GM18508 (cell line): ENCODE measurements around the gene UROC1.

Source experiments
- ATAC-seq: cut with Tn5 transposase; IDR thresholded peaks from one replicate; pipeline ENCODE4 v1.9.1; 2021; ENCODE audit warnings: moderate number of reproducible peaks; ENCODE audit not compliant: insufficient read depth, unreplicated experiment

Gene UROC1

GRCh38 chr3:126517291-126517951 is at the start of gene UROC1:
Gene UROC1, minus strand, starts transcription at chr3:126517773. Its CDS starts 54 bp downstream, at chr3:126517719.
- no peak for ATAC-seq

- no peak for ATAC-seq
Observed at GRCh38 chr3:126562737-126563276, 45.2 kb upstream of the UROC1 start.

- no peak for ATAC-seq
Observed at GRCh38 chr3:126558336-126559071, 40.9 kb upstream of the UROC1 start, which contains the start of gene C3orf22. Gene C3orf22, minus strand, starts transcription at chr3:126558932. Its CDS starts 5,542 bp downstream, at chr3:126553390.

GRCh38 chr3:126557761-126558160 is 40.2 kb upstream of the UROC1 start:
- no peak for ATAC-seq

- no peak for ATAC-seq
Observed at GRCh38 chr3:126557415-126557745, 39.8 kb upstream of the UROC1 start.

- no peak for ATAC-seq
Observed at GRCh38 chr3:126556637-126557414, 39.3 kb upstream of the UROC1 start.

GRCh38 chr3:126555795-126556636 is 38.4 kb upstream of the UROC1 start:
- no peak for ATAC-seq

GRCh38 chr3:126554560-126555525 is 37.3 kb upstream of the UROC1 start:
- ATAC-seq = no peak

GRCh38 chr3:126553284-126554084 is 35.9 kb upstream of the UROC1 start:
- no peak for ATAC-seq

GRCh38 chr3:126552688-126553283 is 35.2 kb upstream of the UROC1 start:
- no peak for ATAC-seq

GRCh38 chr3:126551839-126552687 is 34.5 kb upstream of the UROC1 start:
- ATAC-seq = no peak

- ATAC-seq = no peak
Observed at GRCh38 chr3:126551121-126551838, 33.7 kb upstream of the UROC1 start.

- no peak for ATAC-seq
Observed at GRCh38 chr3:126550488-126551051, 33.0 kb upstream of the UROC1 start.

GRCh38 chr3:126549861-126550487 is 32.4 kb upstream of the UROC1 start:
- ATAC-seq = no peak
